RWPE2 (cell line): ENCODE data around the gene RNF215.

ENCODE experiments used
- ATAC-seq: fragments of 200-7000 bp; cut with Tn5 transposase; 3 replicates; pipeline ENCODE4 v1.9.1; 2021; ENCODE audit warnings: low read depth
- DNase-seq: peaks from one replicate; pipeline ENCODE4 v3.0.0-alpha.2; 2020; ENCODE audit warnings: low spot score
- H3K27ac ChIP-seq: fragments of 450-650 bp; 2 replicates; pipeline ENCODE4 v1.5.1; 2017; ENCODE audit warnings: mild to moderate bottlenecking; ENCODE audit not compliant: poor library complexity, severe bottlenecking
- H3K27me3 ChIP-seq: fragments of 250-450 bp; sonication (Bioruptor Pico); 2 replicates; pipeline ENCODE4 v1.5.1; 2021; ENCODE audit warnings: mild to moderate bottlenecking, moderate library complexity; ENCODE audit not compliant: insufficient read depth, poor library complexity, severe bottlenecking
- H3K36me3 ChIP-seq: fragments of 250-450 bp; sonication (Bioruptor Pico); 2 replicates; pipeline ENCODE4 v1.5.1; 2020; ENCODE audit warnings: low read depth, mild to moderate bottlenecking, moderate library complexity
- H3K4me1 ChIP-seq: fragments of 250-450 bp; sonication (Bioruptor Pico); 2 replicates; pipeline ENCODE4 v1.5.1; 2021; ENCODE audit warnings: mild to moderate bottlenecking, moderate library complexity; ENCODE audit not compliant: insufficient read depth, poor library complexity, severe bottlenecking
- H3K4me3 ChIP-seq: fragments of 250-450 bp; sonication (Bioruptor Pico); 2 replicates; pipeline ENCODE4 v1.5.1; 2021; ENCODE audit warnings: mild to moderate bottlenecking, moderate library complexity; ENCODE audit not compliant: severe bottlenecking
- H3K9me3 ChIP-seq: fragments of 250-450 bp; sonication (Bioruptor Pico); 2 replicates; pipeline ENCODE4 v1.5.1; 2021; ENCODE audit warnings: mild to moderate bottlenecking, moderate library complexity; ENCODE audit not compliant: severe bottlenecking
- CTCF ChIP-seq: fragments of 450-650 bp; IDR thresholded peaks from one replicate; pipeline ENCODE4 v1.5.1; 2017; ENCODE audit warnings: mild to moderate bottlenecking, moderate library complexity; ENCODE audit not compliant: poor library complexity, severe bottlenecking

Gene RNF215

DNA sequence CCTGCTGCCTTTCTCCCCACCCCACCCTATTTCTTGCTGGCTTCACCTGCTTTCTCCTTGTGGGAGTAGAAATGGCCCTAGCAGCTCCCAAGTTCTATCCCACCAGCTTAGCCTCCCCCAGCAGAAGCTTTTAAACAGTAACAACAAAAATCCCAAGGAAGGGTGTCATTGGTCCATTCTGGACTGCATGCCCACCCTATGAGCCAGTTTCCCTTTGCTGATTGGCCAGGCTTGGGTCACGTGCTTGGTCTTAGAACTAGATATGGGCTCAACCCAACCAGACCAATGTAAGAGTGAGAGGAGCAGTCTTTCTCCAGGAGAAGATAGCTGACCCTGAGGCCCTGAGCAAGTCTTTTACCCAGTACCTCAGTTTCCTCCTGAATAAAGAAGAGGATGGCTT, 40.7 kb upstream of the RNF215 start:
- TF ChIP-seq CTCF, result no peak
- no peak for ATAC-seq
- Histone ChIP-seq H3K27ac (no peak overlapping the region), H3K4me3 (no peak overlapping the region), H3K9me3 (no peaks in the 10 kb centered on the region), H3K36me3 (peaks cover 21% of the 10 kb centered on the region), H3K4me1 (peaks cover 5% of the 10 kb centered on the region), H3K27me3 (no peaks in the 10 kb centered on the region)
- DNase-seq, result no peak

DNA sequence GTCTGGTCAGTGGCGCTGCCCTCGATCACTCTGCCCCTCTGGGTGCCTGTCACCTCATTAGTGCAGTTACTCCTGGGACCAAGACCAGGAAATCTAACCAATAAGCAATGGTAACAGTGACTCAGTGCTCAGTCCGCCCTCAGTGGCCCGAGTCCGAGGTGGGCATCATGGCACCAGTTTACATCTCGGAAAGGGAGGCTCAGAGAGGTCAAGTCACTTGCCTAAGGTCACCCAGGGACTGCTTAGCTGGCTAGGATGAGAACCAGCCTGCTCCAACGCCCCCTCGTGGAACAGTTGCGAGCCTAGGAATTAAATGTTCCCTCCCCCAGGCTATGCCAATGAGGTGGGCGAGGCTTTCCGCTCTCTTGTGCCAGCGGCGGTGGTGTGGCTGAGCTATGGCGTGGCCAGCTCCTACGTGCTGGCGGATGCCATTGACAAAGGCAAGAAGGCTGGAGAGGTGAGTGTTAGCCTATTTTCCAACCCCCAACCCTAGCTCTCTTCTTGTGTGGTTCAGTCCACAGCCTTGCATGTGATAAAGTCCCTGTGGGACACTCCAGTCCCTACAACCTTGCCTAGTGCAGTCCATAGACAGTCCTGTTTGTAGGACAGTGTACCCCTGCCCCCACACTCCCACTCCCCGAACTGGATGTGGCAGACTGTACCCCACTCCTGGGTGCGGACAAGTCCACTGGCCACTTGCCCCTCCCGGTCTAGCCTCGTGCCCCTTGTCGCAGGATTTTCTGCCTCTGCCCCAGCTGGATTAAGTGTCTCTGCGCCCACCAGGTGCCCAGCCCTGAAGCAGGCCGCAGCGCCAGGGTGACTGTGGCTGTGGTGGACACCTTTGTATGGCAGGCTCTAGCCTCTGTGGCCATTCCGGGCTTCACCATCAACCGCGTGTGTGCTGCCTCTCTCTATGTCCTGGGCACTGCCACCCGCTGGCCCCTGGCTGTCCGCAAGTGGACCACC, 39.5 kb upstream of the RNF215 start:
- no peaks in the 10 kb centered on the region for H3K9me3 ChIP-seq
- peak; percentile 85 for TF ChIP-seq CTCF
- H3K27me3 ChIP-seq, result no peaks in the 10 kb centered on the region
- H3K27ac ChIP-seq, result peak overlapping the region; percentile 99
- DNase-seq (peak; percentile 86), ATAC-seq (peak; percentile 19; the same call in 2 of the 3 replicates)
- peaks cover 16% of the 10 kb centered on the region for H3K4me1 ChIP-seq
- H3K36me3 ChIP-seq, result peaks cover 30% of the 10 kb centered on the region
- peak overlapping the region; percentile 59 for H3K4me3 ChIP-seq

GRCh38 chr22:30425616-30426387, 38.6 kb upstream of the RNF215 start, which contains the start of gene MTFP1:
Gene MTFP1, plus strand, starts transcription at chr22:30425768. Its CDS starts 112 bp downstream, at chr22:30425880.
- Histone ChIP-seq H3K9me3 (no peaks in the 10 kb centered on the region), H3K4me3 (peak within 1 kb of the TSS; percentile 59), H3K4me1 (peaks cover 25% of the 10 kb centered on the region), H3K27ac (peak within 1 kb of the TSS; percentile 99), H3K36me3 (peaks cover 39% of the 10 kb centered on the region), H3K27me3 (no peaks in the 10 kb centered on the region)
- TF ChIP-seq CTCF, result no peak
- DNase-seq, result peak; percentile 74
- peak; percentile 6; the same call in 2 of the 3 replicates for ATAC-seq

- peak overlapping the region; percentile 59 for H3K4me3 ChIP-seq
- DNase-seq (no peak), ATAC-seq (no peak)
- TF ChIP-seq CTCF, result no peak
- H3K36me3 ChIP-seq, result peaks cover 43% of the 10 kb centered on the region
- H3K27me3 ChIP-seq, result no peaks in the 10 kb centered on the region
- peak overlapping the region; percentile 99 for H3K27ac ChIP-seq
- no peaks in the 10 kb centered on the region for H3K9me3 ChIP-seq
- H3K4me1 ChIP-seq, result peaks cover 30% of the 10 kb centered on the region
These were observed 38.1 kb upstream of the RNF215 start for GRCh38 chr22:30425327-30425615.
